Gastroesophageal sphincter (tissue), 4 donors: ENCODE results near the gene NDE1. TPM values are rescaled to one million over a fixed set of nuclear protein-coding genes. Genes with fewer than 3 reads are reported as not detected.
A peak's percentile ranks its signal among the peaks of the same experiment; 100 is the strongest.

Experiments used
- ATAC-seq: fragments of 150-250 bp; one replicate; pipeline ENCODE4 v1.9.1; 2016; ENCODE audit warnings: mild to moderate bottlenecking, moderate library complexity
- H3K27ac ChIP-seq, 4 donors: fragments of 200-600 bp; sonication (generic) in 3 of 4; 1 replicate in 3 of 4; 2 replicates in 1 of 4; pipeline ENCODE4 v1.5.1; 2016 to 2019
- H3K27me3 ChIP-seq: fragments of 200-600 bp; sonication (generic); one replicate; pipeline ENCODE4 v1.5.1; 2019
- H3K36me3 ChIP-seq, 2 donors: fragments of 200-600 bp; sonication (generic); one replicate each; pipeline ENCODE4 v1.5.1; 2019; ENCODE audit warnings: control low read depth in 1 of 2
- H3K4me1 ChIP-seq, 3 donors: fragments of 200-600 bp; sonication (generic); 1 replicate in 2 of 3; 2 replicates in 1 of 3; pipeline ENCODE4 v1.5.1; 2016 to 2019; ENCODE audit warnings: control low read depth in 2 of 3
- H3K4me3 ChIP-seq, 2 donors: fragments of 200-600 bp; sonication (generic); one replicate each; pipeline ENCODE4 v1.5.1; 2019; ENCODE audit warnings: mild to moderate bottlenecking in 1 of 2, moderate library complexity in 1 of 2
- H3K9me3 ChIP-seq, 3 donors: fragments of 200-600 bp; sonication (generic); one replicate each; pipeline ENCODE4 v1.5.1; 2017 to 2019; ENCODE audit warnings: control low read depth in 2 of 3
- EP300 ChIP-seq: sonication (generic); formaldehyde crosslinking; IDR thresholded peaks from one replicate; pipeline ENCODE4 v1.6.1; 2017; ENCODE audit warnings: antibody characterized with exemption, mild to moderate bottlenecking
- POLR2A ChIP-seq, 2 donors: fragments of 450-650 bp; IDR thresholded peaks; one replicate each; pipeline ENCODE4 v1.6.1; 2017; ENCODE audit warnings: antibody characterized with exemption in 2 of 2, mild to moderate bottlenecking in 2 of 2, moderate library complexity in 1 of 2
- POLR2AphosphoS5 ChIP-seq: sonication (generic); formaldehyde crosslinking; IDR thresholded peaks from one replicate; pipeline ENCODE4 v1.6.1; 2017; ENCODE audit warnings: antibody characterized with exemption
- WGBS, 2 donors: methylation state at CpG; one replicate each; pipeline ENCODE4 v1.1.5; 2018; ENCODE audit warnings: low coverage in 1 of 2; 5-methylcytosine and 5-hydroxymethylcytosine counted together
- total RNA-seq, 4 donors: library from RNA; depleted of rRNA; stranded (reverse); fragments of >200 nt; gene quantifications; one replicate each; pipeline ENCODE4 v1.1.0, GENCODE V29; 2016
- TF ChIP-seq, protein P1 (sequence below), 4 experiments: fragments of 200-600 bp in 2 of 4; fragments of 450-650 bp in 2 of 4; sonication (generic) in 1 of 4; IDR thresholded peaks; one replicate each; pipeline ENCODE4 v1.5.1; 2017 to 2019; ENCODE audit warnings: antibody characterized with exemption in 4 of 4, mild to moderate bottlenecking in 2 of 4, moderate library complexity in 2 of 4

NDE1 gene
- total RNA-seq, 4 donors from 2014 or later = 34.9 to 123 (median 62.3) TPM

DNA sequence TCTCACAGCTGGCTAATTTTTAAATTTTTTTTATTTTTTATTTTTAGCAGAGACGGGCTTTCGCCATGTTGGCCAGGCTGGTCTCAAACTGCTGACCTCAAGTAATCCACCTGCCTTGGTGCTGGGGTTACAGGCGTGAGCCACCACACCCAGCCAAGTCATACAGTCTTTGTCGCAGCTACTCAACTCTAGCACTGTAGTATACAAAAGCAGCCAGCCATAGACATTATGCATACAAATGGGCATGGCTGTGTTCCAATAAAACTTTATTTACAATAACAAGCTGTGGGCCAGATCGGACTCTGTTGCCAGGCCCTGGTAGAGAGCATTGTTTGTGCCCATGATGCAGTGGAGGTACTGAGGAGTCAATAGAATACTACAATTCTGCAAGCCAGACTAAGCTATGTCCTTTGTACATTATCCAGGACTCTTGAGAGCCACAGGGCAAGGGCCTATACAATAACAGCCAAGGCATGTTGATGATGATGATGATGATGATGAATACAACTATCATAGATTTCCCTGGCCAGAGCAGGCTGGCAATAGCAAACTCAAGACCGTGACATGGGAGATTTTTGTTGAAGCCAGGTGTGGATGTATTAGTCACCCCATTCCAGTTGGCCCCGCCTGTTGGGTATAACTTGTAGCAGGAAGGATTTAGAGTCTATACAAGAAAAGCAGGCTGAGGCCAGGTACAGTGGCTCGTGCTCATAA lies 104.9 kb downstream of the NDE1 start:
- Histone ChIP-seq H3K9me3 (no peaks in the 10 kb centered on the region), H3K27ac (peak overlapping the region; percentile 4 to 78 (median 63)), H3K27me3 (no peaks in the 10 kb centered on the region), H3K4me1 (peaks cover 0 to 91% (median 0%) of the 10 kb centered on the region in 3 donors), H3K36me3 (peaks cover 5 to 98% of the 10 kb centered on the region in 2 donors), H3K4me3 (no peak overlapping the region)
- no peak for TF ChIP-seq EP300
- TF ChIP-seq, protein P1, sequence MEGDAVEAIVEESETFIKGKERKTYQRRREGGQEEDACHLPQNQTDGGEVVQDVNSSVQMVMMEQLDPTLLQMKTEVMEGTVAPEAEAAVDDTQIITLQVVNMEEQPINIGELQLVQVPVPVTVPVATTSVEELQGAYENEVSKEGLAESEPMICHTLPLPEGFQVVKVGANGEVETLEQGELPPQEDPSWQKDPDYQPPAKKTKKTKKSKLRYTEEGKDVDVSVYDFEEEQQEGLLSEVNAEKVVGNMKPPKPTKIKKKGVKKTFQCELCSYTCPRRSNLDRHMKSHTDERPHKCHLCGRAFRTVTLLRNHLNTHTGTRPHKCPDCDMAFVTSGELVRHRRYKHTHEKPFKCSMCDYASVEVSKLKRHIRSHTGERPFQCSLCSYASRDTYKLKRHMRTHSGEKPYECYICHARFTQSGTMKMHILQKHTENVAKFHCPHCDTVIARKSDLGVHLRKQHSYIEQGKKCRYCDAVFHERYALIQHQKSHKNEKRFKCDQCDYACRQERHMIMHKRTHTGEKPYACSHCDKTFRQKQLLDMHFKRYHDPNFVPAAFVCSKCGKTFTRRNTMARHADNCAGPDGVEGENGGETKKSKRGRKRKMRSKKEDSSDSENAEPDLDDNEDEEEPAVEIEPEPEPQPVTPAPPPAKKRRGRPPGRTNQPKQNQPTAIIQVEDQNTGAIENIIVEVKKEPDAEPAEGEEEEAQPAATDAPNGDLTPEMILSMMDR (IDR thresholded peaks at IDR 0.05) = no peak
- TF ChIP-seq POLR2A (IDR thresholded peaks at IDR 0.05) = no peak
- peak; percentile 25 for TF ChIP-seq POLR2AphosphoS5
- no peak for ATAC-seq
- 47 to 60% methylated on average over 4 to 5 of the region's 8 CpGs for WGBS, 2 donors

DNA sequence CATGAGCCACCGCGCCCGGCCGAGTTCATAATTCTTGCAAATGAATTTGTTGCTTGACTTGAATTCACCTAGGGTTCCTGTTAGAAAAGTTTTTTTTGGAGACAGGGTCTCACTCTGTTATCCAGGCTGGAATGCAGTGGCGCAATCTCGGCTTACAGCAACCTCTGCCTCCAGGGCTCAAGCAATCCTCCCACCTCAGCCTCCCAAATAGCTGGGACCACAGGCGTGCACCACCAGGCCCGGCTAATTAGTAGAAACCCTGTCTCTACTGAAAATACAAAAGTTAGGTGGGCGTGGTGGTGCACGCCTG lies 107.0 kb downstream of the NDE1 start:
- Histone ChIP-seq H3K4me1 (peaks cover 0 to 93% (median 0%) of the 10 kb centered on the region in 3 donors), H3K9me3 (no peaks in the 10 kb centered on the region), H3K27ac (peak overlapping the region in 3 of 4 donors; percentile 59 to 78 (median 65)), H3K27me3 (no peaks in the 10 kb centered on the region), H3K4me3 (no peak overlapping the region), H3K36me3 (peaks cover 13 to 98% of the 10 kb centered on the region in 2 donors)
- TF ChIP-seq POLR2AphosphoS5 (no peak), POLR2A (IDR thresholded peaks at IDR 0.05) (no peak), EP300 (no peak)
- TF ChIP-seq, protein P1 (IDR thresholded peaks at IDR 0.05) = no peak
- no peak for ATAC-seq
- WGBS, 2 donors = 100% methylated on average over 2 of the region's 10 CpGs; no CpG with 5 or more reads in 1 of the 2 donors

DNA sequence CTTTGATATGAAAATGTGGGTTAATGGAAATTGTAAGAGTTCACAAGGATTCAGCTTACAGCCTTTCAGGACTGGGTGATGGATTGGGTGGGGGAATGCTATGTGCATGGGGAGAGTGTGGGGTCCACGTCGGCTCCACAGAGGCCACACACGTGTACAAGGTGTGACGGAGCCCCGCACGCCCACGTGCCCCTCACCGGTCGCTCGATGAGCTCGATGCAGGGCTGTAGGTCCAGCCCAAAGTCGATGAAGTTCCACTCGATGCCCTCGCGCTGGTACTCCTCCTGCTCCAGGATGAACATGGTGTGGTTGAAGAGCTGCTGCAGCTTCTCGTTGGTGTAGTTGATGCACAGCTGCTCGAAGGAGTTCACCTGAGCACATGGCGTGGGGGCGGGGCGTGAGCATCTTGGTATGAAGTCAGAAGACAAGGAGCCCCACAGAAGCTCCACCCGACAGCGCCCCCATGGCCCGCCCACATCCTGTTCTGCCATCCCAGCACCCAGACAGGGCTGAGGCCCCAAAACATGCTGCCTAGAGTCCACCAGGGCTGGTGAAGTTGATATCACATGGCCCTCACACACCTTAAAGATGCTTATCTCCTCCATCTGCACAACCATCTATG lies 107.7 kb downstream of the NDE1 start:
- peak; percentile 14 for ATAC-seq
- peaks cover 0 to 93% (median 0%) of the 10 kb centered on the region in 3 donors for H3K4me1 ChIP-seq
- no peaks in the 10 kb centered on the region for H3K9me3 ChIP-seq
- no peaks in the 10 kb centered on the region for H3K27me3 ChIP-seq
- peaks cover 13 to 98% of the 10 kb centered on the region in 2 donors for H3K36me3 ChIP-seq
- H3K27ac ChIP-seq = peak overlapping the region in 3 of 4 donors; percentile 65 to 78 (median 68)
- no peak for TF ChIP-seq POLR2AphosphoS5
- TF ChIP-seq EP300 = no peak
- TF ChIP-seq, protein P1 (IDR thresholded peaks at IDR 0.05) = no peak
- TF ChIP-seq POLR2A (IDR thresholded peaks at IDR 0.05) = no peak
- WGBS, 2 donors = 63 to 93% methylated on average over 11 to 12 of the region's 23 CpGs
- no peak overlapping the region for H3K4me3 ChIP-seq

DNA sequence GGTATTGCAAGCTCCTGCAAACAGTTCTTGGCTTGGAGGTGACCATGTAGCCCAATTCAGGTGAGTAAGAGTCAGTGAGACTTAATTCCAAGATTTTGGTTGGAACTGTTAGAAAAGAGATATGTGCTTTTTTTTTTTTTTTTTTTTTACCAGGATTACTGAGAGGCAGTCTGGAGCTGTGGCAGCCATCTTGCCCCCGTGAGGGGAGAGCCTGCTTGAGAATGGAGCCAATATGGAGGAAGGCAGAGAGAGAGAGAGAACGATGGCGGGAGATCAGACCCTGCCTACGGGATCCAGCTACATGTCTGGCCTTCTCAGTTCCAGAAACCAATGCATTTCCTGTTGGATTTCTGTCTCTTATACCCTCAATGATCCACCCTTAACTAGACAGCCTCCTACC lies 109.0 kb downstream of the NDE1 start:
- WGBS, 2 donors = 65 to 82% methylated on average over 4 of the region's 4 CpGs
- TF ChIP-seq, protein P1 (IDR thresholded peaks at IDR 0.05) = no peak
- TF ChIP-seq POLR2A (IDR thresholded peaks at IDR 0.05) (no peak), EP300 (no peak), POLR2AphosphoS5 (no peak)
- peaks cover 0 to 93% (median 4%) of the 10 kb centered on the region in 3 donors for H3K4me1 ChIP-seq
- peak overlapping the region in 3 of 4 donors; percentile 35 to 78 (median 63) for H3K27ac ChIP-seq
- H3K36me3 ChIP-seq = peaks cover 13 to 98% of the 10 kb centered on the region in 2 donors
- ATAC-seq = no peak
- no peaks in the 10 kb centered on the region for H3K9me3 ChIP-seq
- no peak overlapping the region for H3K4me3 ChIP-seq
- no peaks in the 10 kb centered on the region for H3K27me3 ChIP-seq
